Measurements from ENCODE around the gene ARHGEF10L.

Gene ARHGEF10L

DNA sequence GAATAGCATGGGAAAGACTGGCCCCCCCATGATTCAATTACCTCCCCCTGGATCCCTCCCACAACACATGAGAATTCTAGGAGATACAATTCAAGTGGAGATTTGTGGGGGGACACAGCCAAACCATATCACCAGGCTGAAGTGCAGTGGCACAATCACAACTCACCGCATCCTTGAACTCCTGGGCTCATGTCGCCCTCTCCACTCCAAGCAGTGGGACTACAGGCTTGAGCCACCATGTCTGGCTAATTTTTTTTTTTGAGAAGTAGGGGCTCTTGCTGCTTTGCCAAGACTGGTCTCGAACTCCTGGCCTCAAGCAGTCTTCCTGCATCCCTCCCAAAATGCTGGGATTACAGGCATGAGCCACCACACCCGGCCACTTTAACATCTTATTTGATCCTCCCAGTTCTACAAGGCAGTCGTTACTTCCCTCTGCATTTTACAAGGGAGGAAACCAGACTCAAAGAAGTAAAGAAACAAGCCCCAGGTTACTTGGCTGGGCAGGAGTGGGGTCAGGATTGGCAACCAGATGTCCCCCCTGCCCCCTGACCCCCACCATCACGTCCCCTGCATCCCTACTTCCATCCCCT is 188.7 kb downstream of the ARHGEF10L start:
- DNase-seq (ENCODE audit: insufficient read length, low spot score) (no peak), FAIRE-seq (no peak)
- TF ChIP-seq POLR2A (IDR thresholded peaks at IDR 0.05; ENCODE audit: low read depth, low read length) (no peak), TAF1 (IDR thresholded peaks at IDR 0.05; ENCODE audit: low read depth, low read length) (no peak), POU2F2 (IDR thresholded peaks at IDR 0.05; ENCODE audit: low read depth, low read length) (no peak), SPI1 (IDR thresholded peaks at IDR 0.05; ENCODE audit: low read depth, low read length) (no peak), POLR2AphosphoS5 (IDR thresholded peaks at IDR 0.05; ENCODE audit: low read depth, low read length) (no peak), PAX5 (IDR thresholded peaks at IDR 0.05; ENCODE audit: insufficient read depth, low read length, severe bottlenecking) (no peak)

- no peak for FAIRE-seq
- TF ChIP-seq POLR2AphosphoS5 (IDR thresholded peaks at IDR 0.05; ENCODE audit: low read depth, low read length) (no peak), SPI1 (IDR thresholded peaks at IDR 0.05; ENCODE audit: low read depth, low read length) (no peak), POLR2A (IDR thresholded peaks at IDR 0.05; ENCODE audit: low read depth, low read length) (no peak), POU2F2 (IDR thresholded peaks at IDR 0.05; ENCODE audit: low read depth, low read length) (no peak), TAF1 (IDR thresholded peaks at IDR 0.05; ENCODE audit: low read depth, low read length) (no peak), PAX5 (IDR thresholded peaks at IDR 0.05; ENCODE audit: insufficient read depth, low read length, severe bottlenecking) (no peak)
- DNase-seq (ENCODE audit: insufficient read length, low spot score) = no peak
Measured at GRCh38 chr1:17729248-17729647, 189.8 kb downstream of the ARHGEF10L start.

DNA sequence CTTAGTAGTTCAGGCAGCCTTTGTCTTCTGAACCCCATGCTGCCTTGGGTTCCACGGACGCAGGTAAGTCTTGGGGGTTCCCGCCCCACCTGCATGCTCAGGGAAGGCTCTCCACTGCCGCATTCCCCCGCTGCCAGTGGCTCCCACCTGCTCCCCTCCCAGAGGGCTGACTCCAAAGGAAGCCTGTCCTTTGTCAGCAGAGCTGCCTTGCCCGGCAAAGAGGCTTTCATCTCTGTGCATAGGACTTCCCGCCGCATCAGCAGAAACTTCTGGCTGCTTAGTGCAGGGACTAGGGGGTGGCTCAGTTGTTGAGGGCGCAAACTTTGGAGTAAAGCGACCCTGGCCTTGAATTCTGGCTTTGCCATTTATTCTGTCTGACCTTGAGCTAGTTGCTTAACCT is 190.4 kb downstream of the ARHGEF10L start:
- no peak for DNase-seq (ENCODE audit: insufficient read length, low spot score)
- no peak for TF ChIP-seq PAX5 (IDR thresholded peaks at IDR 0.05; ENCODE audit: insufficient read depth, low read length, severe bottlenecking)
- no peak for TF ChIP-seq TAF1 (IDR thresholded peaks at IDR 0.05; ENCODE audit: low read depth, low read length)
- TF ChIP-seq POU2F2 (IDR thresholded peaks at IDR 0.05; ENCODE audit: low read depth, low read length) = no peak
- no peak for TF ChIP-seq POLR2A (IDR thresholded peaks at IDR 0.05; ENCODE audit: low read depth, low read length)

GRCh38 chr1:17731460-17731859 is 192.0 kb downstream of the ARHGEF10L start:
- no peak for FAIRE-seq
- no peak for TF ChIP-seq POU2F2 (IDR thresholded peaks at IDR 0.05; ENCODE audit: low read depth, low read length)
- TF ChIP-seq SPI1 (IDR thresholded peaks at IDR 0.05; ENCODE audit: low read depth, low read length) = no peak
- TF ChIP-seq PAX5 (IDR thresholded peaks at IDR 0.05; ENCODE audit: insufficient read depth, low read length, severe bottlenecking) = no peak
- no peak for TF ChIP-seq POLR2AphosphoS5 (IDR thresholded peaks at IDR 0.05; ENCODE audit: low read depth, low read length)

More for the DNA sequence above, 190.4 kb downstream of the ARHGEF10L start:
- no peak for FAIRE-seq

GRCh38 chr1:17732475-17732874 is 193.0 kb downstream of the ARHGEF10L start:
- no peak for TF ChIP-seq POU2F2 (IDR thresholded peaks at IDR 0.05; ENCODE audit: low read depth, low read length)
- FAIRE-seq (no peak), DNase-seq (ENCODE audit: insufficient read length, low spot score) (no peak)

More at GRCh38 chr1:17731460-17731859, 192.0 kb downstream of the ARHGEF10L start:
- DNase-seq (ENCODE audit: insufficient read length, low spot score) = no peak

DNA sequence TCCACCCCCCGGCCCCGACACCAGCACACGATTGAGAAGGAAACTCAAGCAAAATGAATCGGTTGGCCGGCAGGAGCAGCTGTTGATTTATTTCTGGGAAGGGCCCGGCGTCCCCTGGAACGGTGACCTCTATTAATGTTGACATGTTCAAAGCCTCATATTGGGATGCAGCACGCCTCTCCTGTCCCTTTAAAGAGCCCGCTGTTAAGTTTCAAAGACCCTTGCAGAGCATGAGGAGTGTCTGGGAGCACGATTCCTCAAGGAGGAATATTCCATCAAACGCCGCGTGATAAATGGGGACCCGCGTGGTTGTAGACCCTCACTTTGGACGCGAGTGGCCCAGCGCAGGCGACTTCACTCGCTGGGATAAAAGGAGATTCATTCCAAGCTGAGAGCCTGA is 194.2 kb downstream of the ARHGEF10L start:
- TF ChIP-seq POLR2AphosphoS5 (IDR thresholded peaks at IDR 0.05; ENCODE audit: low read depth, low read length) (no peak), POU2F2 (IDR thresholded peaks at IDR 0.05; ENCODE audit: low read depth, low read length) (no peak), PAX5 (IDR thresholded peaks at IDR 0.05; ENCODE audit: insufficient read depth, low read length, severe bottlenecking) (no peak), SPI1 (IDR thresholded peaks at IDR 0.05; ENCODE audit: low read depth, low read length) (no peak), POLR2A (IDR thresholded peaks at IDR 0.05; ENCODE audit: low read depth, low read length) (no peak), TAF1 (IDR thresholded peaks at IDR 0.05; ENCODE audit: low read depth, low read length) (no peak)
- FAIRE-seq (no peak), DNase-seq (ENCODE audit: insufficient read length, low spot score) (no peak)

- FAIRE-seq (no peak), DNase-seq (ENCODE audit: insufficient read length, low spot score) (no peak)
- no peak for TF ChIP-seq TAF1 (IDR thresholded peaks at IDR 0.05; ENCODE audit: low read depth, low read length)
- no peak for TF ChIP-seq POLR2AphosphoS5 (IDR thresholded peaks at IDR 0.05; ENCODE audit: low read depth, low read length)
- TF ChIP-seq POLR2A (IDR thresholded peaks at IDR 0.05; ENCODE audit: low read depth, low read length) = no peak
- no peak for TF ChIP-seq PAX5 (IDR thresholded peaks at IDR 0.05; ENCODE audit: insufficient read depth, low read length, severe bottlenecking)
- TF ChIP-seq POU2F2 (IDR thresholded peaks at IDR 0.05; ENCODE audit: low read depth, low read length) = no peak
- no peak for TF ChIP-seq SPI1 (IDR thresholded peaks at IDR 0.05; ENCODE audit: low read depth, low read length)
Measured at GRCh38 chr1:17734609-17735008, 195.1 kb downstream of the ARHGEF10L start.

DNA sequence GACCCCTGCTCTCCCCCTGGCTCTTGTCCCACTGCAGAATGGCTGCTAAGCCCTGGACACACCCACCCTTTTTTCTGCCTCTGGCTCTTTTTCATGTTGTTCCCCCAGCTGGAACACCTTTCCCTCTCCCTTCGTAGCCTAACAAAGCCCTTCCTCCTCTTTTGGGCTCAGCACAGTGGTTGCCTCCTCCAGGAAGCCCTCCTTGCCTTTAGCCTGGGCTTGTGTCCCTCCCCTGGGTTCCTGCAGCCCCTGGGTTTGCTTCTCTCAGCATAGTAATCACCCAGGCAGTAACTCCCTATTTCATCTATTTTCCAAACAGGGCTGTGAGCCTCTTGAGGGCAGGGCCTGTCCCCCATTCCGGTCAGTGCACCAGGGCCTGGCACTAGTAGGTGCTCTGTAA is 195.8 kb downstream of the ARHGEF10L start:
- DNase-seq (ENCODE audit: insufficient read length, low spot score) (no peak), FAIRE-seq (no peak)
- TF ChIP-seq POLR2A (IDR thresholded peaks at IDR 0.05; ENCODE audit: low read depth, low read length) = no peak
- no peak for TF ChIP-seq SPI1 (IDR thresholded peaks at IDR 0.05; ENCODE audit: low read depth, low read length)
- no peak for TF ChIP-seq PAX5 (IDR thresholded peaks at IDR 0.05; ENCODE audit: insufficient read depth, low read length, severe bottlenecking)
- no peak for TF ChIP-seq TAF1 (IDR thresholded peaks at IDR 0.05; ENCODE audit: low read depth, low read length)
- TF ChIP-seq POLR2AphosphoS5 (IDR thresholded peaks at IDR 0.05; ENCODE audit: low read depth, low read length) = no peak

GRCh38 chr1:17735793-17736192 is 196.3 kb downstream of the ARHGEF10L start:
- TF ChIP-seq TAF1 (IDR thresholded peaks at IDR 0.05; ENCODE audit: low read depth, low read length) = no peak
- no peak for TF ChIP-seq SPI1 (IDR thresholded peaks at IDR 0.05; ENCODE audit: low read depth, low read length)
- no peak for TF ChIP-seq POLR2A (IDR thresholded peaks at IDR 0.05; ENCODE audit: low read depth, low read length)
- no peak for TF ChIP-seq PAX5 (IDR thresholded peaks at IDR 0.05; ENCODE audit: insufficient read depth, low read length, severe bottlenecking)
- no peak for TF ChIP-seq POLR2AphosphoS5 (IDR thresholded peaks at IDR 0.05; ENCODE audit: low read depth, low read length)
- no peak for TF ChIP-seq POU2F2 (IDR thresholded peaks at IDR 0.05; ENCODE audit: low read depth, low read length)
- FAIRE-seq (no peak), DNase-seq (ENCODE audit: insufficient read length, low spot score) (no peak)

- TF ChIP-seq POLR2AphosphoS5 (IDR thresholded peaks at IDR 0.05; ENCODE audit: low read depth, low read length) (no peak), POU2F2 (IDR thresholded peaks at IDR 0.05; ENCODE audit: low read depth, low read length) (no peak), PAX5 (IDR thresholded peaks at IDR 0.05; ENCODE audit: insufficient read depth, low read length, severe bottlenecking) (no peak), SPI1 (IDR thresholded peaks at IDR 0.05; ENCODE audit: low read depth, low read length) (no peak), TAF1 (IDR thresholded peaks at IDR 0.05; ENCODE audit: low read depth, low read length) (no peak), POLR2A (IDR thresholded peaks at IDR 0.05; ENCODE audit: low read depth, low read length) (no peak)
- FAIRE-seq (no peak), DNase-seq (ENCODE audit: insufficient read length, low spot score) (no peak)
Measured at GRCh38 chr1:17736625-17737024, 197.1 kb downstream of the ARHGEF10L start.
